ENCODE data around the gene RMI2. TPM values are rescaled to one million over a fixed set of nuclear protein-coding genes. Genes with fewer than 3 reads are reported as not detected.

Gene RMI2
- total and polyA plus RNA-seq, 9 of the 15 experiments (the other 6 are each of a cell fraction or from before 2014, with no cell fraction given), result 8.0 to 43.4 (median 32.5) TPM

GRCh38 chr16:11347831-11348230 lies 2.6 kb downstream of the RMI2 start (continued):
- TF ChIP-seq, protein P1, sequence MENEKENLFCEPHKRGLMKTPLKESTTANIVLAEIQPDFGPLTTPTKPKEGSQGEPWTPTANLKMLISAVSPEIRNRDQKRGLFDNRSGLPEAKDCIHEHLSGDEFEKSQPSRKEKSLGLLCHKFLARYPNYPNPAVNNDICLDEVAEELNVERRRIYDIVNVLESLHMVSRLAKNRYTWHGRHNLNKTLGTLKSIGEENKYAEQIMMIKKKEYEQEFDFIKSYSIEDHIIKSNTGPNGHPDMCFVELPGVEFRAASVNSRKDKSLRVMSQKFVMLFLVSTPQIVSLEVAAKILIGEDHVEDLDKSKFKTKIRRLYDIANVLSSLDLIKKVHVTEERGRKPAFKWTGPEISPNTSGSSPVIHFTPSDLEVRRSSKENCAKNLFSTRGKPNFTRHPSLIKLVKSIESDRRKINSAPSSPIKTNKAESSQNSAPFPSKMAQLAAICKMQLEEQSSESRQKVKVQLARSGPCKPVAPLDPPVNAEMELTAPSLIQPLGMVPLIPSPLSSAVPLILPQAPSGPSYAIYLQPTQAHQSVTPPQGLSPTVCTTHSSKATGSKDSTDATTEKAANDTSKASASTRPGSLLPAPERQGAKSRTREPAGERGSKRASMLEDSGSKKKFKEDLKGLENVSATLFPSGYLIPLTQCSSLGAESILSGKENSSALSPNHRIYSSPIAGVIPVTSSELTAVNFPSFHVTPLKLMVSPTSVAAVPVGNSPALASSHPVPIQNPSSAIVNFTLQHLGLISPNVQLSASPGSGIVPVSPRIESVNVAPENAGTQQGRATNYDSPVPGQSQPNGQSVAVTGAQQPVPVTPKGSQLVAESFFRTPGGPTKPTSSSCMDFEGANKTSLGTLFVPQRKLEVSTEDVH (IDR thresholded peaks at IDR 0.05; ENCODE audit: low read depth, partially characterized antibody), result no peak
- no peak for TF ChIP-seq ZSCAN29 (IDR thresholded peaks at IDR 0.05)
- no peak for TF ChIP-seq CBFA2T2 (conservative IDR thresholded peaks at IDR 0.05)
- no peak for TF ChIP-seq ZNF175 (CRISPR knock-in tag; IDR thresholded peaks at IDR 0.05; ENCODE audit: low read depth)
- no peak for TF ChIP-seq SP1 (CRISPR knock-in tag; IDR thresholded peaks at IDR 0.05)
- no peak for TF ChIP-seq TAF15 (IDR thresholded peaks at IDR 0.05; ENCODE audit: low read depth, low read length)
- TF ChIP-seq, protein P2, sequence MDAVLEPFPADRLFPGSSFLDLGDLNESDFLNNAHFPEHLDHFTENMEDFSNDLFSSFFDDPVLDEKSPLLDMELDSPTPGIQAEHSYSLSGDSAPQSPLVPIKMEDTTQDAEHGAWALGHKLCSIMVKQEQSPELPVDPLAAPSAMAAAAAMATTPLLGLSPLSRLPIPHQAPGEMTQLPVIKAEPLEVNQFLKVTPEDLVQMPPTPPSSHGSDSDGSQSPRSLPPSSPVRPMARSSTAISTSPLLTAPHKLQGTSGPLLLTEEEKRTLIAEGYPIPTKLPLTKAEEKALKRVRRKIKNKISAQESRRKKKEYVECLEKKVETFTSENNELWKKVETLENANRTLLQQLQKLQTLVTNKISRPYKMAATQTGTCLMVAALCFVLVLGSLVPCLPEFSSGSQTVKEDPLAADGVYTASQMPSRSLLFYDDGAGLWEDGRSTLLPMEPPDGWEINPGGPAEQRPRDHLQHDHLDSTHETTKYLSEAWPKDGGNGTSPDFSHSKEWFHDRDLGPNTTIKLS (IDR thresholded peaks at IDR 0.05; ENCODE audit: borderline replicate concordance, low read depth), result no peak
- TF ChIP-seq NR3C1 (CRISPR knock-in tag; IDR thresholded peaks at IDR 0.05), result no peak
